Endothelial cell of umbilical vein (primary cell): Measurements from ENCODE around the gene SHROOM2. TPM values are rescaled to one million over a fixed set of nuclear protein-coding genes. Genes with fewer than 3 reads are reported as not detected.
"Not testable (repeated sequence)": the region's sequence is repeated elsewhere in the genome, so short reads cannot be mapped to it uniquely, and the experiment has no call there.

Experiments used
- BruUV-seq: library from RNA; stranded (reverse); fragments of 400-500 nt; replicated peaks from 2 replicates; lab custom pipeline; 2021; lab: Mats Ljungman, UMichigan
- CTCF ChIA-PET: fragments of 300-600, 350-600 bp; sonication (Branson Sonifier 250); formaldehyde crosslinking; loops from one replicate; lab custom pipeline; 2021; ENCODE audit warnings: antibody characterized with exemption, inconsistent platforms; lab: Charles Lee
- POLR2A ChIA-PET: fragments of 300-600, 350-600 bp; sonication (Branson Sonifier 250); formaldehyde crosslinking; loops from one replicate; lab custom pipeline; 2021; ENCODE audit warnings: antibody characterized with exemption, inconsistent platforms; lab: Charles Lee
- DNase-seq: peaks from one replicate; pipeline ENCODE4 v3.0.0-alpha.2; 2011; ENCODE audit warnings: low read depth, low spot score
- FAIRE-seq: peaks from 2 replicates; lab custom pipeline; 2011; peaks lifted over from hg19 to GRCh38; lab: Jason Lieb, UNC
- H2AFZ ChIP-seq: 2 replicates; pipeline ENCODE4 v1.6.0; 2012; ENCODE audit warnings: low read depth, low read length, control low read depth, inconsistent platforms
- H3K27ac ChIP-seq: 2 replicates; pipeline ENCODE4 v1.5.1; 2011; ENCODE audit warnings: low read depth, mild to moderate bottlenecking, control low read depth, low read length, moderate library complexity; ENCODE audit not compliant: insufficient read depth
- H3K27me3 ChIP-seq, 2 experiments: 2 replicates each; pipeline versions ENCODE4 v1.6.0 to v1.6.1; 2011; ENCODE audit warnings: low read length in 2 of 2, mixed read lengths in 1 of 2; ENCODE audit not compliant: control insufficient read depth in 2 of 2, insufficient read depth in 2 of 2
- H3K36me3 ChIP-seq, 2 experiments: 2 replicates in 1 of 2; 3 replicates in 1 of 2; pipeline ENCODE4 v1.5.1; 2011; ENCODE audit warnings: low read length in 2 of 2, mild to moderate bottlenecking in 1 of 2, moderate library complexity in 1 of 2; ENCODE audit not compliant: control insufficient read depth in 2 of 2, insufficient read depth in 2 of 2; ENCODE audit errors: extremely low read depth in 1 of 2
- H3K4me1 ChIP-seq: 3 replicates; pipeline ENCODE4 v1.5.1; 2011; ENCODE audit warnings: mild to moderate bottlenecking, low read length; ENCODE audit not compliant: control insufficient read depth, insufficient read depth; ENCODE audit errors: extremely low read depth
- H3K4me2 ChIP-seq: 2 replicates; pipeline ENCODE4 v1.6.1; 2011; ENCODE audit warnings: low read length, control low read depth, mixed read lengths; ENCODE audit not compliant: insufficient read depth
- H3K4me3 ChIP-seq, 3 experiments: fragments of 200-600 bp in 1 of 3; sonication (generic), shearing (Covaris generic) in 1 of 3; replicated peaks in 1 of 3; 2 replicates each; pipeline ENCODE4 v1.5.1; 2011 to 2016; ENCODE audit warnings: control low read depth in 3 of 3, low read length in 3 of 3, mild to moderate bottlenecking in 2 of 3, inconsistent platforms in 1 of 3, low read depth in 1 of 3, moderate library complexity in 1 of 3; ENCODE audit not compliant: insufficient read depth in 1 of 3
- H3K79me2 ChIP-seq: 2 replicates; pipeline ENCODE4 v1.6.0; 2012; ENCODE audit warnings: low read length, inconsistent platforms; ENCODE audit not compliant: control insufficient read depth, insufficient read depth
- H3K9ac ChIP-seq: replicated peaks from 2 replicates; pipeline ENCODE3; 2011; ENCODE audit warnings: low read length, control low read depth; ENCODE audit not compliant: insufficient read depth; ENCODE audit errors: extremely low read depth
- H3K9me1 ChIP-seq: replicated peaks from 3 replicates; pipeline ENCODE4 v1.6.0; 2011; ENCODE audit warnings: mild to moderate bottlenecking, low read length; ENCODE audit not compliant: control insufficient read depth, insufficient read depth; ENCODE audit errors: extremely low read depth
- H3K9me3 ChIP-seq: replicated peaks from 2 replicates; pipeline ENCODE4 v1.5.1; 2012; ENCODE audit warnings: low read length, inconsistent platforms; ENCODE audit not compliant: control insufficient read depth, insufficient read depth
- H4K20me1 ChIP-seq: replicated peaks from 2 replicates; pipeline ENCODE3; 2011; ENCODE audit warnings: mild to moderate bottlenecking, low read length; ENCODE audit not compliant: control insufficient read depth, insufficient read depth; ENCODE audit errors: extremely low read depth
- EZH2 ChIP-seq: IDR thresholded peaks from 2 replicates; pipeline ENCODE4 v1.6.1; 2012; ENCODE audit warnings: borderline replicate concordance, low read depth, mild to moderate bottlenecking, moderate library complexity, low read length, inconsistent platforms; ENCODE audit not compliant: severe bottlenecking
- JUN ChIP-seq: IDR thresholded peaks from 2 replicates; pipeline ENCODE4 v1.6.1; 2011; ENCODE audit warnings: borderline replicate concordance, low read depth; ENCODE audit not compliant: insufficient read length, insufficient read depth
- MYC ChIP-seq: IDR thresholded peaks from one replicate; pipeline ENCODE4 v1.6.1; 2011; ENCODE audit warnings: mild to moderate bottlenecking, low read depth, low read length
- POLR2A ChIP-seq: IDR thresholded peaks from 2 replicates; pipeline ENCODE4 v1.6.1; 2012; ENCODE audit warnings: low read depth, mild to moderate bottlenecking, control low read depth, low read length
- dilution Hi-C: fragments of 300-500 bp; cut with MboI; formaldehyde crosslinking; loops from one replicate; pipeline ENCODE4 v1.15.0; 2019; ENCODE audit warnings: low sequenced_read_pairs; ENCODE audit not compliant: extremely low pct_ligation_motif_present
- intact Hi-C: fragments of 100-400 bp; cut with micrococcal nuclease; formaldehyde crosslinking; loops from one replicate; pipeline ENCODE4 v1.10.0; 2022
- polyA plus RNA-seq, 4 experiments: library from polyadenylated mRNA; depleted of rRNA in 3 of 4; stranded (reverse) in 3 of 4; unstranded in 1 of 4; fragments of >200 nt; gene quantifications; 2 replicates each; pipeline versions ENCODE4 v1.2.1 to v1.2.3, GENCODE V29; 2011 to 2012; ENCODE audit warnings: missing spikeins in 1 of 4
- total RNA-seq: library from RNA; stranded (reverse); gene quantifications from 2 replicates; pipeline ENCODE4 v1.2.3, GENCODE V29; 2021
- TF ChIP-seq, protein P1 (sequence below): IDR thresholded peaks from 2 replicates; pipeline ENCODE4 v1.6.1; 2011; ENCODE audit not compliant: insufficient read depth, insufficient read length
- TF ChIP-seq, protein P2 (sequence below), 2 donors: IDR thresholded peaks; 1 replicate in 1 of 2; 2 replicates in 1 of 2; pipeline ENCODE4 v1.5.1; 2011; ENCODE audit warnings: low read length in 2 of 2, mild to moderate bottlenecking in 2 of 2, moderate library complexity in 2 of 2, control low read depth in 1 of 2, inconsistent platforms in 1 of 2, low read depth in 1 of 2; ENCODE audit not compliant: insufficient read depth in 1 of 2; ENCODE audit errors: extremely low read depth in 1 of 2

Gene SHROOM2
- total and polyA plus RNA-seq, 2 donors (not counting 3 experiments of a cell fraction or from before 2014, with no cell fraction given): 3.7 to 11.8 TPM

DNA sequence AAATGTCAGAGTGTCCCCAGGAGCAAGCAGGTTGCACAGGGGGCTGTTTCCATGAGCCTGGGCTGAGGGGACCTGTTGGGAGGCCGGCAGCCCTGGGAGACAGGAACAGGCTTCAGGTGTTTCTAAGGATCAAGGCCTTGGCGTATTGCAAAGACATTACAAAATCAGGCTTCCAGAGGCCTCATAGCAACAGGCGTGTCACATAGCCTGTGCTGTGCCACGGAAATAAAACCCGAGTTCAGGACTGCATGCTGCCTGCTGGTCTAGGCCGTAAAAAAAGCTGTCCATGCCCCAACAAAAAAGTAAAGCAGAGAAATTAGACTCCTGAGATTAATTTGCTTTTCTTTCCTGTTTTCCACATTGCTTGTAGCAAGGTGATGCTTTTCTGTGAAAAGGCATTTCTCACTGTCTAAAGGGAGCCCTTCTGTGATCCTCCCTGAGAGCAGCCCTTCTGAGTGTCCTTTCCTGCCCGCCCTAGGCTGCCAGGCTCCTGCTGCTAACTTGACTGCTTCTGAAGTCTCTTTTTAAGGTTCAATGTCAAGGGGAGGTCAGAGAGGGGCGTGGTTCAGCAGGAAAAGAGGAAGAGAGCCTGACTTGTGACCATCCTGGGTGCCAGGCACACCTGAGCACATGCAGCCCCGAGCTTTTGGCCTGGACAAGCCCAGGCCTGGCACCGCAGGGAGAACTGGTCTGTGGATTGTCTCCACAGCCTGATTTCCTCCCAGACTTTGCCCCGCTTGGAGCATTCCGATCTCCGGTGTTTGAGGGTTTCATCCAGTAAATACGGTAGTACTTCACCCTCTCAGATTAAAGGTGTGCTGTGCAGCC is 21.3 kb downstream of the SHROOM2 start:
- dilution Hi-C loops: no loop called here

DNA sequence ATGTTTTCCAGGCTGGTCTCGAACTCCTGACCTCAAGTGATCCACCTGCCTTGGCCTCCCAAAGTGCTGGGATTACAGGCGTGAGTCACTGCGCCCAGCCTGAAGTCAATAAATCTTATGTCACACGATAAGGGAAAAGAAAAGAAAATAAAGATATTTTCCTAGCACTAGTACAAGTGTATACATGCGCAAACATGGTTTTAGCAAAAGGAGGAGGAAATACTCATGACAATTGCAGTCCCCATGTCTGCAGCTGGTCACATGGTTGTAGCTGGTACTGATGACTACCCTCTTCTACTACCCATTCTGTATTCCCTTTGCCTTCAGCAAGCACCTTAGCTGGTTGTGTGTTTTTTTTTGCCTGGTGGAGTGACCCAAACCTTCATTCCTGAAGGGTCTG is 23.6 kb downstream of the SHROOM2 start:
- FAIRE-seq, H3K79me2 ChIP-seq, H3K27ac ChIP-seq, H2AFZ ChIP-seq, dilution Hi-C loops, DNase-seq, H3K4me1 ChIP-seq, H3K9me1 ChIP-seq, H3K4me2 ChIP-seq, H3K36me3 ChIP-seq, H3K9me3 ChIP-seq, H4K20me1 ChIP-seq, CTCF ChIA-PET, intact Hi-C loops, H3K9ac ChIP-seq, POLR2A ChIA-PET, H3K4me3 ChIP-seq, BruUV-seq, H3K27me3 ChIP-seq: not testable (repeated sequence)

More for the DNA sequence above, 21.3 kb downstream of the SHROOM2 start:
- no peak overlapping the region for H3K4me3 ChIP-seq
- H3K9me1 ChIP-seq: no peaks in the 10 kb centered on the region
- H3K4me1 ChIP-seq: no peaks in the 10 kb centered on the region
- H3K27ac ChIP-seq: no peak overlapping the region
- H3K79me2 ChIP-seq: no peaks in the 10 kb centered on the region
- H3K9ac ChIP-seq: no peak overlapping the region
- H3K27me3 ChIP-seq: no peaks in the 10 kb centered on the region
- ChIA-PET POLR2A (no interaction called here), CTCF (no interaction called here)
- TF ChIP-seq, protein P1, sequence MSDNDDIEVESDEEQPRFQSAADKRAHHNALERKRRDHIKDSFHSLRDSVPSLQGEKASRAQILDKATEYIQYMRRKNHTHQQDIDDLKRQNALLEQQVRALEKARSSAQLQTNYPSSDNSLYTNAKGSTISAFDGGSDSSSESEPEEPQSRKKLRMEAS: no peak
- TF ChIP-seq POLR2A (no peak), EZH2 (no peak), JUN (no peak), MYC (no peak)
- TF ChIP-seq, protein P2, sequence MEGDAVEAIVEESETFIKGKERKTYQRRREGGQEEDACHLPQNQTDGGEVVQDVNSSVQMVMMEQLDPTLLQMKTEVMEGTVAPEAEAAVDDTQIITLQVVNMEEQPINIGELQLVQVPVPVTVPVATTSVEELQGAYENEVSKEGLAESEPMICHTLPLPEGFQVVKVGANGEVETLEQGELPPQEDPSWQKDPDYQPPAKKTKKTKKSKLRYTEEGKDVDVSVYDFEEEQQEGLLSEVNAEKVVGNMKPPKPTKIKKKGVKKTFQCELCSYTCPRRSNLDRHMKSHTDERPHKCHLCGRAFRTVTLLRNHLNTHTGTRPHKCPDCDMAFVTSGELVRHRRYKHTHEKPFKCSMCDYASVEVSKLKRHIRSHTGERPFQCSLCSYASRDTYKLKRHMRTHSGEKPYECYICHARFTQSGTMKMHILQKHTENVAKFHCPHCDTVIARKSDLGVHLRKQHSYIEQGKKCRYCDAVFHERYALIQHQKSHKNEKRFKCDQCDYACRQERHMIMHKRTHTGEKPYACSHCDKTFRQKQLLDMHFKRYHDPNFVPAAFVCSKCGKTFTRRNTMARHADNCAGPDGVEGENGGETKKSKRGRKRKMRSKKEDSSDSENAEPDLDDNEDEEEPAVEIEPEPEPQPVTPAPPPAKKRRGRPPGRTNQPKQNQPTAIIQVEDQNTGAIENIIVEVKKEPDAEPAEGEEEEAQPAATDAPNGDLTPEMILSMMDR (IDR thresholded peaks at IDR 0.05; ENCODE audit: extremely low read depth in 1 of 2, insufficient read depth in 1 of 2, low read depth in 1 of 2, low read length in 2 of 2): no peak
- H2AFZ ChIP-seq: no peak overlapping the region
- FAIRE-seq (no peak), DNase-seq (no peak)
- intact Hi-C loops: no loop called here
- H3K9me3 ChIP-seq: no peaks in the 10 kb centered on the region
- BruUV-seq: no TSS peak
- no peaks in the 10 kb centered on the region for H4K20me1 ChIP-seq
- H3K36me3 ChIP-seq: no peaks in the 10 kb centered on the region
- no peak overlapping the region for H3K4me2 ChIP-seq

DNA sequence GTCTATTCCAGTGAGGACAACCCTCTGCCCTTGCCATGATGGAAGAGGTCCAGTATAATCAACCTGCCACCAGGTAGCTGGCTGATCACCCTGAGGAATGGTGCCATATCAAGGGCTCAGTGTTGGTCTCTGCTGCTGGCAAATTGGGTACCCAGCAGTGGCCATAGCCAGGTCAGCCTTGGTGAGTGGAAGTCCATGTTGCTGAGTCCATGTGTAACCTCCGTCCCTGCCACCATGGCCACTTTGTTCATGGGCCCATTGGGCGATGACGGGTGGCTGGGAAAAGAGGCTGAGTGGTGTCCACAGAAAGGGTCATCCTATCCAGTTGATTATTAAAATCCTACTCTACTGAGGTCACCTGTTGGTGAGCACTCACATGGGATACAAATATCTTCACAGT is 24.9 kb downstream of the SHROOM2 start:
- H3K27ac ChIP-seq, FAIRE-seq, BruUV-seq, CTCF ChIA-PET, intact Hi-C loops, H3K36me3 ChIP-seq, H4K20me1 ChIP-seq, H3K4me2 ChIP-seq, DNase-seq, H3K9me3 ChIP-seq, H3K4me1 ChIP-seq, H3K27me3 ChIP-seq, H3K9me1 ChIP-seq, H2AFZ ChIP-seq, dilution Hi-C loops, H3K4me3 ChIP-seq, POLR2A ChIA-PET, H3K79me2 ChIP-seq, H3K9ac ChIP-seq: not testable (repeated sequence)
